ENCODE measurements around the gene ZNF550.
"Not testable (repeated sequence)": the region's sequence is repeated elsewhere in the genome, so short reads cannot be mapped to it uniquely, and the experiment has no call there.

Gene ZNF550

GRCh38 chr19:57506163-57506562 is 53.5 kb downstream of the ZNF550 start:
- TF ChIP-seq CTCF (conservative IDR thresholded peaks at IDR 0.05; ENCODE audit: low read depth) = no peak
- no peak for DNase-seq (ENCODE audit: low spot score)
- ChIA-PET CTCF (no interaction called here), POLR2A (ENCODE audit: low non-redundant PET) (no interaction called here)
- no peak overlapping the region for H3K27ac ChIP-seq

GRCh38 chr19:57500400-57500799 is 59.3 kb downstream of the ZNF550 start:
- H3K27ac ChIP-seq = peak overlapping the region; percentile 80; the same call in 1 of the 2 replicates
- POLR2A ChIA-PET (ENCODE audit: low non-redundant PET); DNase-seq (ENCODE audit: low spot score); CTCF ChIA-PET: not testable (repeated sequence)

DNA sequence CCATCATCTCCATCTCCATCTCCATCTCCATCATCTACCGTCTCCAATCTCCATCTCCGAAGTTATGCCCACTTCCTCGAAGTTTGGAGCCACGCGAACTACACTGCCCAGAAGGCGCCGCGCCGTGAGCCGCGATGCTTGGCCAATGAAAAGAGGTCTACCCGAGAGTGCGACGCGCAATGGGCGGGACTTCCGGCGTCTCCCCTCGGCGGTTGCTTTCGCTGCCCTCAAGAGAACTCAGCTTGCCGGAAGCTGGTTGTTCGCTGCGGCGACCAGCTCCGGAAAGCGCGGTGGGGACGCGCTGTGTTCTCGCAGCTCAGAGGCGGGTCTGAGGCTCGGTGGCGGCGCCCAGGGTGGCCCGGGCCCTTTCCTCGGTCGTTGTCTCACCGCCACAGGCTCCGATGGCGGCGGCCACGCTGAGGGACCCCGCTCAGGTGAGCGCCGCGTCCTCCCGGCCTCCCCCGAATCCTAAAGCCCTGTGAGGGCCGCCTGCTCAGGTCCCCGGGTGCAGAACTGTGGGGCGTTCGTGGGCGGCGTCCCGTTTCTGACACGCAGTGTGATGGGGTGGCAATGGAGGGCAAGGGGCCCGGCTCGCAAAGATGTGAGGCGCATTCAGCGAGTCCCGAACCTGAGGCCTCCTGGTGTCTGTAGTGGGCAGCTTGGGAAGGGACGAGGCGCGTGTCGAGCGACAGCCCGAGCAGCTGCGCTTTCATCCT is 59.8 kb downstream of the ZNF550 start, which contains the start of gene ZNF773:
Gene ZNF773 (plus strand): TSS at position 259 of the 716 bp plus-strand sequence. CDS start 143 bp downstream, at position 402.
- CTCF ChIA-PET = not testable (repeated sequence)
- DNase-seq (ENCODE audit: low spot score) = peak; percentile 85

DNA sequence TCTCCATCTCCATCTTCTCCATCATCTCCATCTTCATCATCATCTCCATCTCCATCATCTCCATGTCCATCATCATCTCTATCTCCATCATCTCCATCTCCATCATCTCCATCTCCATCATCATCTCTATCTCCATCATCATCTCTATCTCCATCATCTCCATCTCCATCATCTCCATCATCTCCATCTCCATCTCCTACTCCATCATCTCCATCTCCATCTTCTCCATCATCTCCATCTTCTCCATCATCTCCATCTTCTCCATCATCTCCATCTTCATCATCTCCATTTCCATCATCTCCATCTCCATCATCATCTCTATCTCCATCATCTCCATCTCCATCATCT is 60.4 kb downstream of the ZNF550 start:
- POLR2A ChIA-PET (ENCODE audit: low non-redundant PET) = interaction anchor here (0.7 kb wide), 1 partner anchor 18 kb away, joined by 7 read pairs; no protein-coding TSS in a partner anchor
- CTCF ChIA-PET; H3K27ac ChIP-seq; DNase-seq (ENCODE audit: low spot score): not testable (repeated sequence)

More for the DNA sequence above, 59.8 kb downstream of the ZNF550 start, which contains the start of gene ZNF773:
- peak within 1 kb of the TSS; percentile 80 for H3K27ac ChIP-seq
- POLR2A ChIA-PET (ENCODE audit: low non-redundant PET) = interaction anchor here (0.7 kb wide), 1 partner anchor 19 kb away, joined by 7 read pairs; no protein-coding TSS in a partner anchor

- CTCF ChIA-PET; POLR2A ChIA-PET (ENCODE audit: low non-redundant PET); H3K27ac ChIP-seq; DNase-seq (ENCODE audit: low spot score): not testable (repeated sequence)
Measured at GRCh38 chr19:57488299-57488644, 71.4 kb downstream of the ZNF550 start.

- POLR2A ChIA-PET (ENCODE audit: low non-redundant PET) = not testable (repeated sequence)
- peak; percentile 90 for DNase-seq (ENCODE audit: low spot score)
- CTCF ChIA-PET = interaction anchor here (0.7 kb wide), 1 partner anchor 755 kb away, joined by 3 read pairs; no protein-coding TSS in a partner anchor
- H3K27ac ChIP-seq = peak within 1 kb of the TSS; percentile 70
Measured at GRCh38 chr19:57487477-57488298, 72.0 kb downstream of the ZNF550 start, which contains the start of gene ZNF419. ZNF419 (plus strand) TSS chr19:57487750; CDS start chr19:57487951, 201 bp downstream.
